SK-N-SH (cell line): Measurements from ENCODE around the gene DYRK3.
"Not testable (repeated sequence)": the region's sequence is repeated elsewhere in the genome, so short reads cannot be mapped to it uniquely, and the experiment has no call there.

Source experiments
- FOSL2 ChIP-seq: IDR thresholded peaks from 2 replicates; pipeline ENCODE4 v1.4.0; 2012; ENCODE audit warnings: low read depth, mild to moderate bottlenecking, moderate library complexity, borderline replicate concordance
- FOXM1 ChIP-seq: IDR thresholded peaks from 2 replicates; pipeline ENCODE4 v1.4.0; 2012; ENCODE audit warnings: low read depth, mild to moderate bottlenecking
- GATA2 ChIP-seq: sonication (generic); formaldehyde crosslinking; IDR thresholded peaks from 2 replicates; pipeline ENCODE4 v1.5.0; 2020; ENCODE audit warnings: mild to moderate bottlenecking, missing genetic modification reagents
- POLR2AphosphoS5 ChIP-seq: IDR thresholded peaks from 2 replicates; pipeline ENCODE4 v1.6.1; 2012; ENCODE audit warnings: low read depth, low read length
- RFX5 ChIP-seq: IDR thresholded peaks from 2 replicates; pipeline ENCODE4 v1.6.1; 2012; ENCODE audit warnings: mild to moderate bottlenecking, improper control_type of control experiment, low read length
- TAF1 ChIP-seq: IDR thresholded peaks from 2 replicates; pipeline ENCODE4 v1.6.1; 2012; ENCODE audit warnings: low read depth, mild to moderate bottlenecking, low read length, moderate library complexity, borderline replicate concordance
- TEAD4 ChIP-seq: IDR thresholded peaks from 2 replicates; pipeline ENCODE4 v1.4.0; 2012; ENCODE audit warnings: mild to moderate bottlenecking, borderline replicate concordance; ENCODE audit not compliant: insufficient read depth
- TF ChIP-seq, protein P1 (sequence below): fragments of 200-600 bp; sonication (generic); IDR thresholded peaks from 2 replicates; pipeline ENCODE4 v1.6.1; 2017; ENCODE audit warnings: antibody characterized with exemption, mild to moderate bottlenecking, moderate library complexity
- TF ChIP-seq, protein P2 (sequence below): fragments of 150-350 bp; IDR thresholded peaks from 2 replicates; pipeline ENCODE4 v1.6.1; 2017; ENCODE audit warnings: antibody characterized with exemption, low read length, low read depth, borderline replicate concordance
- TF ChIP-seq, protein P3 (sequence below): fragments of 150-350 bp; IDR thresholded peaks from 2 replicates; pipeline ENCODE4 v1.6.1; 2016; ENCODE audit warnings: mild to moderate bottlenecking, low read depth, low read length

DNA sequence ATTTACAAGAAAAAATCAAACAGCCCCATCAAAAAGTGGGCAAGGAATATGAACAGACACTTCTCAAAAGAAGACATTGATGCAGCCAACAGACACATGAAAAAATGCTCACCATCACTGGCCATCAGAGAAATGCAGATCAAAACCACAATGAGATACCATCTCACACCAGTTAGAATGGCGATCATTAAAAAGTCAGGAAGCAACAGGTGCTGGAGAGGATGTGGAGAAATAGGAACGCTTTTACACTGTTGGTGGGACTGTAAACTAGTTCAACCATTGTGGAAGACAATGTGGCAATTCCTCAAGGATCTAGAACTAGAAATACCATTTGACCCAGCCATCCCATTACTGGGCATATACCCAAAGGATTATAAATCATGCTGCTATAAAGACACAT, 6.7 kb downstream of the DYRK3 start:
- TF ChIP-seq, protein P1, sequence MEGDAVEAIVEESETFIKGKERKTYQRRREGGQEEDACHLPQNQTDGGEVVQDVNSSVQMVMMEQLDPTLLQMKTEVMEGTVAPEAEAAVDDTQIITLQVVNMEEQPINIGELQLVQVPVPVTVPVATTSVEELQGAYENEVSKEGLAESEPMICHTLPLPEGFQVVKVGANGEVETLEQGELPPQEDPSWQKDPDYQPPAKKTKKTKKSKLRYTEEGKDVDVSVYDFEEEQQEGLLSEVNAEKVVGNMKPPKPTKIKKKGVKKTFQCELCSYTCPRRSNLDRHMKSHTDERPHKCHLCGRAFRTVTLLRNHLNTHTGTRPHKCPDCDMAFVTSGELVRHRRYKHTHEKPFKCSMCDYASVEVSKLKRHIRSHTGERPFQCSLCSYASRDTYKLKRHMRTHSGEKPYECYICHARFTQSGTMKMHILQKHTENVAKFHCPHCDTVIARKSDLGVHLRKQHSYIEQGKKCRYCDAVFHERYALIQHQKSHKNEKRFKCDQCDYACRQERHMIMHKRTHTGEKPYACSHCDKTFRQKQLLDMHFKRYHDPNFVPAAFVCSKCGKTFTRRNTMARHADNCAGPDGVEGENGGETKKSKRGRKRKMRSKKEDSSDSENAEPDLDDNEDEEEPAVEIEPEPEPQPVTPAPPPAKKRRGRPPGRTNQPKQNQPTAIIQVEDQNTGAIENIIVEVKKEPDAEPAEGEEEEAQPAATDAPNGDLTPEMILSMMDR, result not testable (repeated sequence)
- TF ChIP-seq TAF1; POLR2AphosphoS5; GATA2 (CRISPR knock-in tag); FOSL2; RFX5; TEAD4; FOXM1: not testable (repeated sequence)
- TF ChIP-seq, protein P2, sequence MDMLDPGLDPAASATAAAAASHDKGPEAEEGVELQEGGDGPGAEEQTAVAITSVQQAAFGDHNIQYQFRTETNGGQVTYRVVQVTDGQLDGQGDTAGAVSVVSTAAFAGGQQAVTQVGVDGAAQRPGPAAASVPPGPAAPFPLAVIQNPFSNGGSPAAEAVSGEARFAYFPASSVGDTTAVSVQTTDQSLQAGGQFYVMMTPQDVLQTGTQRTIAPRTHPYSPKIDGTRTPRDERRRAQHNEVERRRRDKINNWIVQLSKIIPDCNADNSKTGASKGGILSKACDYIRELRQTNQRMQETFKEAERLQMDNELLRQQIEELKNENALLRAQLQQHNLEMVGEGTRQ, result not testable (repeated sequence)
- TF ChIP-seq, protein P3, sequence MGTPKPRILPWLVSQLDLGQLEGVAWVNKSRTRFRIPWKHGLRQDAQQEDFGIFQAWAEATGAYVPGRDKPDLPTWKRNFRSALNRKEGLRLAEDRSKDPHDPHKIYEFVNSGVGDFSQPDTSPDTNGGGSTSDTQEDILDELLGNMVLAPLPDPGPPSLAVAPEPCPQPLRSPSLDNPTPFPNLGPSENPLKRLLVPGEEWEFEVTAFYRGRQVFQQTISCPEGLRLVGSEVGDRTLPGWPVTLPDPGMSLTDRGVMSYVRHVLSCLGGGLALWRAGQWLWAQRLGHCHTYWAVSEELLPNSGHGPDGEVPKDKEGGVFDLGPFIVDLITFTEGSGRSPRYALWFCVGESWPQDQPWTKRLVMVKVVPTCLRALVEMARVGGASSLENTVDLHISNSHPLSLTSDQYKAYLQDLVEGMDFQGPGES, result not testable (repeated sequence)
